ENCODE measurements around the gene PYURF.
A peak's percentile ranks its signal among the peaks of the same experiment; 100 is the strongest.

The PYURF gene

GRCh38 chr4:88527787-88528186, 4.2 kb upstream of the PYURF start:
- ChIA-PET POLR2A (no interaction called here), CTCF (interaction anchor here (1.0 to 1.2 kb wide), 3 partner anchors 11 to 495 kb away, joined by 3 to 6 read pairs (median 3); no protein-coding TSS in a partner anchor)
- no peak for DNase-seq (ENCODE audit: extremely low spot score)
- no peak for TF ChIP-seq SUZ12 (IDR thresholded peaks at IDR 0.05)
- TF ChIP-seq PKNOX1 (IDR thresholded peaks at IDR 0.05) = no peak
- TF ChIP-seq FOXK2 (IDR thresholded peaks at IDR 0.05) = no peak

GRCh38 chr4:88526221-88526815, 2.7 kb upstream of the PYURF start:
- POLR2A ChIA-PET = interaction anchor here (1.0 kb wide), 1 partner anchor 136 kb away, joined by 3 read pairs; no protein-coding TSS in a partner anchor
- TF ChIP-seq LEF1 (IDR thresholded peaks at IDR 0.05; ENCODE audit: borderline replicate concordance) (no peak), PKNOX1 (IDR thresholded peaks at IDR 0.05) (no peak), FOXM1 (IDR thresholded peaks at IDR 0.05; ENCODE audit: borderline replicate concordance) (no peak), L3MBTL2 (conservative IDR thresholded peaks at IDR 0.05) (no peak), FOXA1 (IDR thresholded peaks at IDR 0.05) (no peak), NFRKB (IDR thresholded peaks at IDR 0.05) (no peak), HDGF (IDR thresholded peaks at IDR 0.05; ENCODE audit: borderline replicate concordance) (no peak), SP1 (IDR thresholded peaks at IDR 0.05) (no peak)
- DNase-seq (ENCODE audit: extremely low spot score) = no peak
- CTCF ChIA-PET = interaction anchor here (1.1 to 1.2 kb wide), 2 partner anchors 13 to 133 kb away, joined by 3 to 6 read pairs; no protein-coding TSS in a partner anchor

- ChIA-PET CTCF (interaction anchor here (0.7 to 2.2 kb wide), 2 partner anchors 15 to 56 kb away, joined by 7 to 9 read pairs; no protein-coding TSS in a partner anchor), POLR2A (interaction anchor here (1.0 to 2.0 kb wide), 11 partner anchors 10 to 667 kb away, joined by 3 to 6 read pairs (median 4); partner anchors contain the start of genes HERC3 and HERC5)
- DNase-seq (ENCODE audit: extremely low spot score) = no peak
- TF ChIP-seq BHLHE40 (IDR thresholded peaks at IDR 0.05; ENCODE audit: borderline replicate concordance) (no peak), FOXA1 (IDR thresholded peaks at IDR 0.05) (no peak), SUZ12 (IDR thresholded peaks at IDR 0.05) (no peak), ZNF384 (IDR thresholded peaks at IDR 0.05) (no peak), ELF4 (IDR thresholded peaks at IDR 0.05) (no peak), LEF1 (IDR thresholded peaks at IDR 0.05; ENCODE audit: borderline replicate concordance) (no peak), NFRKB (IDR thresholded peaks at IDR 0.05) (no peak), FOXM1 (IDR thresholded peaks at IDR 0.05; ENCODE audit: borderline replicate concordance) (no peak), PKNOX1 (IDR thresholded peaks at IDR 0.05) (no peak), ARNT (IDR thresholded peaks at IDR 0.05) (no peak), CTBP1 (IDR thresholded peaks at IDR 0.05; ENCODE audit: borderline replicate concordance) (no peak), L3MBTL2 (conservative IDR thresholded peaks at IDR 0.05) (no peak), SP1 (IDR thresholded peaks at IDR 0.05) (no peak), TARDBP (IDR thresholded peaks at IDR 0.05) (no peak), HDGF (IDR thresholded peaks at IDR 0.05; ENCODE audit: borderline replicate concordance) (no peak), FOXK2 (IDR thresholded peaks at IDR 0.05) (no peak)
Observed at GRCh38 chr4:88524171-88524570, 595 bp upstream of the PYURF start.

- ChIA-PET POLR2A (interaction anchor here (0.6 to 2.0 kb wide), 17 partner anchors 9 to 1230 kb away, joined by 3 to 6 read pairs (median 4); partner anchors contain the start of gene HERC5), CTCF (interaction anchor here (0.6 to 2.2 kb wide), 3 partner anchors 17 to 268 kb away, joined by 3 to 9 read pairs (median 4); no protein-coding TSS in a partner anchor)
- TF ChIP-seq FOXK2 (IDR thresholded peaks at IDR 0.05) = no peak
- TF ChIP-seq CTBP1 (IDR thresholded peaks at IDR 0.05; ENCODE audit: borderline replicate concordance) = no peak
- TF ChIP-seq FOXM1 (IDR thresholded peaks at IDR 0.05; ENCODE audit: borderline replicate concordance) = no peak
- no peak for TF ChIP-seq ZNF384 (IDR thresholded peaks at IDR 0.05)
- no peak for TF ChIP-seq BHLHE40 (IDR thresholded peaks at IDR 0.05; ENCODE audit: borderline replicate concordance)
- no peak for TF ChIP-seq ELF4 (IDR thresholded peaks at IDR 0.05)
- peak; percentile 28 for DNase-seq (ENCODE audit: extremely low spot score)
Observed at GRCh38 chr4:88522702-88523324, 763 bp downstream of the PYURF start.

- DNase-seq (ENCODE audit: extremely low spot score) = no peak
- ChIA-PET CTCF (no interaction called here), POLR2A (no interaction called here)
- TF ChIP-seq FOXK2 (IDR thresholded peaks at IDR 0.05) (no peak), PKNOX1 (IDR thresholded peaks at IDR 0.05) (no peak), CTBP1 (IDR thresholded peaks at IDR 0.05; ENCODE audit: borderline replicate concordance) (no peak), LEF1 (IDR thresholded peaks at IDR 0.05; ENCODE audit: borderline replicate concordance) (no peak), HDGF (IDR thresholded peaks at IDR 0.05; ENCODE audit: borderline replicate concordance) (no peak), TARDBP (IDR thresholded peaks at IDR 0.05) (no peak), BHLHE40 (IDR thresholded peaks at IDR 0.05; ENCODE audit: borderline replicate concordance) (no peak), SUZ12 (IDR thresholded peaks at IDR 0.05) (no peak), SP1 (IDR thresholded peaks at IDR 0.05) (no peak), L3MBTL2 (conservative IDR thresholded peaks at IDR 0.05) (no peak), ZNF384 (IDR thresholded peaks at IDR 0.05) (no peak), ELF4 (IDR thresholded peaks at IDR 0.05) (no peak), FOXA1 (IDR thresholded peaks at IDR 0.05) (no peak)
Observed at GRCh38 chr4:88518911-88519310, 4.7 kb downstream of the PYURF start.
